HCT116 (cell line): ENCODE measurements around the gene NDUFS1. TPM values are rescaled to one million over a fixed set of nuclear protein-coding genes. Genes with fewer than 3 reads are reported as not detected.
"Not testable (repeated sequence)": the region's sequence is repeated elsewhere in the genome, so short reads cannot be mapped to it uniquely, and the experiment has no call there.

Experiments used
- ATAC-seq: fragments of 200-7000 bp; cut with Tn5 transposase; 2 replicates; pipeline ENCODE4 v1.9.1; 2020; ENCODE audit warnings: mild to moderate bottlenecking, moderate library complexity
- BruUV-seq: library from RNA; stranded (reverse); fragments of 400-500 nt; replicated peaks from 2 replicates; lab custom pipeline; 2021; lab: Mats Ljungman, UMichigan
- CTCF ChIA-PET: fragments of 300-600 bp; sonication (Branson Sonifier 250); formaldehyde crosslinking; loops from one replicate; lab custom pipeline; 2021; ENCODE audit warnings: antibody characterized with exemption; lab: Charles Lee
- POLR2A ChIA-PET: fragments of 300-600, 350-600 bp; sonication (Branson Sonifier 250); formaldehyde crosslinking; loops from one replicate; lab custom pipeline; 2021; ENCODE audit warnings: antibody characterized with exemption; lab: Charles Lee
- RAD21 ChIA-PET, 2 experiments: fragments of 300-600 bp; sonication (Branson Sonifier 250); formaldehyde crosslinking; loops; one replicate each; lab custom pipeline; 2023; ENCODE audit warnings: low total read pairs in 2 of 2; ENCODE audit not compliant: uncharacterized antibody in 2 of 2, unreplicated experiment in 2 of 2, low non-redundant PET in 1 of 2; lab: Charles Lee
- DNase-seq: peaks from one replicate; pipeline ENCODE4 v3.0.0-alpha.2; 2010; ENCODE audit warnings: low read depth, low spot score
- H2AFZ ChIP-seq: fragments of 200-600 bp; shearing (Covaris generic), sonication (generic); 2 replicates; pipeline ENCODE4 v1.6.1; 2017; ENCODE audit warnings: low read depth, mixed run types, mixed read lengths, antibody characterized with exemption, low read length; ENCODE audit not compliant: poor library complexity, severe bottlenecking
- H3K27ac ChIP-seq: 2 replicates; pipeline ENCODE4 v1.5.1; 2012; ENCODE audit warnings: low read depth, low read length
- H3K27me3 ChIP-seq: fragments of 200-600 bp; sonication (generic); 2 replicates; pipeline ENCODE4 v1.6.1; 2016; ENCODE audit warnings: mixed run types, low read length, mixed read lengths; ENCODE audit not compliant: insufficient read depth
- H3K36me3 ChIP-seq, 2 experiments: fragments of 200-500 bp in 1 of 2; fragments of 200-600 bp in 1 of 2; sonication (Bioruptor generic) in 1 of 2; sonication (generic) in 1 of 2; 2 replicates each; pipeline versions ENCODE4 v1.5.1 to v1.6.1; 2014 to 2016; ENCODE audit warnings: low read length in 2 of 2, inconsistent platforms in 1 of 2, mixed read lengths in 1 of 2, mixed run types in 1 of 2; ENCODE audit not compliant: insufficient read depth in 2 of 2, control insufficient read depth in 1 of 2
- H3K4me1 ChIP-seq, 2 experiments: fragments of 200-600 bp in 1 of 2; sonication (generic) in 1 of 2; 2 replicates each; pipeline versions ENCODE4 v1.5.1 to v1.6.1; 2012 to 2017; ENCODE audit warnings: low read length in 2 of 2, inconsistent platforms in 1 of 2, mild to moderate bottlenecking in 1 of 2, mixed read lengths in 1 of 2, mixed run types in 1 of 2, moderate library complexity in 1 of 2; ENCODE audit not compliant: insufficient read depth in 2 of 2, control insufficient read depth in 1 of 2
- H3K4me2 ChIP-seq: fragments of 200-600 bp; sonication (generic); 2 replicates; pipeline ENCODE4 v1.6.1; 2017; ENCODE audit warnings: mixed run types, low read length, mixed read lengths
- H3K4me3 ChIP-seq, 2 experiments: fragments of 200-600 bp in 1 of 2; sonication (generic) in 1 of 2; replicated peaks in 1 of 2; 2 replicates each; pipeline ENCODE4 v1.5.1; 2011 to 2016; ENCODE audit warnings: low read length in 2 of 2, control low read depth in 1 of 2, low read depth in 1 of 2, mild to moderate bottlenecking in 1 of 2, mixed read lengths in 1 of 2, mixed run types in 1 of 2
- H3K79me2 ChIP-seq: fragments of 200-600 bp; sonication (generic); 2 replicates; pipeline ENCODE4 v1.6.1; 2017; ENCODE audit warnings: mild to moderate bottlenecking, mixed run types, low read length, moderate library complexity, mixed read lengths; ENCODE audit not compliant: insufficient read depth
- H3K9ac ChIP-seq: fragments of 200-600 bp; sonication (generic); 2 replicates; pipeline ENCODE4 v1.6.1; 2016; ENCODE audit warnings: low read length, mixed read lengths
- H3K9me2 ChIP-seq: fragments of 200-600 bp; sonication (generic), shearing (Covaris generic); 2 replicates; pipeline ENCODE4 v1.6.1; 2017; ENCODE audit warnings: mixed run types, mild to moderate bottlenecking, moderate library complexity; ENCODE audit not compliant: insufficient read depth
- H3K9me3 ChIP-seq, 2 experiments: fragments of 200-500 bp in 1 of 2; fragments of 200-600 bp in 1 of 2; sonication (Bioruptor generic) in 1 of 2; sonication (generic) in 1 of 2; 2 replicates each; pipeline ENCODE4 v1.6.1; 2014 to 2017; ENCODE audit warnings: low read length in 2 of 2, mixed read lengths in 2 of 2, inconsistent platforms in 1 of 2, low read depth in 1 of 2, mild to moderate bottlenecking in 1 of 2, mixed run types in 1 of 2, moderate library complexity in 1 of 2; ENCODE audit not compliant: control insufficient read depth in 1 of 2, insufficient read depth in 1 of 2
- H4K20me1 ChIP-seq: fragments of 200-600 bp; sonication (generic), shearing (Covaris generic); 2 replicates; pipeline ENCODE4 v1.6.1; 2017; ENCODE audit warnings: mixed run types, mild to moderate bottlenecking, moderate library complexity; ENCODE audit not compliant: insufficient read depth
- CEBPB ChIP-seq: IDR thresholded peaks from 2 replicates; pipeline ENCODE4 v1.6.1; 2012; ENCODE audit warnings: low read depth
- CTCF ChIP-seq, 3 experiments: fragments of 200-600 bp in 1 of 3; sonication (generic) in 1 of 3; IDR thresholded peaks in 2 of 3; conservative IDR thresholded peaks in 1 of 3; 2 replicates each; pipeline ENCODE4 v1.5.1; 2012 to 2017; ENCODE audit warnings: low read depth in 2 of 3, low read length in 2 of 3, antibody characterized with exemption in 1 of 3, borderline replicate concordance in 1 of 3, control low read depth in 1 of 3, mild to moderate bottlenecking in 1 of 3, mixed read lengths in 1 of 3, mixed run types in 1 of 3, moderate library complexity in 1 of 3; ENCODE audit not compliant: insufficient read depth in 1 of 3
- EGR1 ChIP-seq: IDR thresholded peaks from 2 replicates; pipeline ENCODE4 v1.6.1; 2012; ENCODE audit warnings: low read depth
- ELF1 ChIP-seq: IDR thresholded peaks from 2 replicates; pipeline ENCODE4 v1.6.1; 2012; ENCODE audit warnings: low read depth, borderline replicate concordance
- EZH2 ChIP-seq: fragments of 200-600 bp; sonication (generic); IDR thresholded peaks from 2 replicates; pipeline ENCODE4 v1.6.1; 2017; ENCODE audit warnings: antibody characterized with exemption, mixed run types
- FOSL1 ChIP-seq: IDR thresholded peaks from 2 replicates; pipeline ENCODE4 v1.6.1; 2012; ENCODE audit warnings: low read depth
- MAX ChIP-seq: IDR thresholded peaks from 2 replicates; pipeline ENCODE4 v1.6.1; 2012
- POLR2A ChIP-seq: IDR thresholded peaks from 2 replicates; pipeline ENCODE4 v1.7.0; 2011; ENCODE audit warnings: borderline replicate concordance; ENCODE audit not compliant: insufficient read depth, insufficient read length; ENCODE audit errors: extremely low read depth
- RAD21 ChIP-seq: IDR thresholded peaks from 2 replicates; pipeline ENCODE4 v1.6.1; 2012; ENCODE audit warnings: low read depth, mild to moderate bottlenecking
- SIN3A ChIP-seq: IDR thresholded peaks from 2 replicates; pipeline ENCODE4 v1.6.1; 2012; ENCODE audit warnings: low read depth
- ZBTB33 ChIP-seq: IDR thresholded peaks from 2 replicates; pipeline ENCODE4 v1.6.1; 2011; ENCODE audit warnings: mild to moderate bottlenecking, low read length, moderate library complexity; ENCODE audit not compliant: insufficient replicate concordance; ENCODE audit errors: extremely low read depth
- ZFX ChIP-seq: fragments of 450-650 bp; IDR thresholded peaks from 2 replicates; pipeline ENCODE4 v1.6.1; 2017
- intact Hi-C: fragments of 100-400 bp; cut with micrococcal nuclease; formaldehyde crosslinking; loops from 2 replicates; pipeline ENCODE4 v1.10.0; 2022
- total RNA-seq: library from RNA; stranded (reverse); gene quantifications from one replicate; pipeline ENCODE4 v1.2.1, GENCODE V29; 2021; ENCODE audit not compliant: unreplicated experiment
- TF ChIP-seq, protein P1 (sequence below): IDR thresholded peaks from 2 replicates; pipeline ENCODE4 v1.6.1; 2012; ENCODE audit warnings: low read depth

The NDUFS1 gene
- total RNA-seq, 1 experiment from 2014 or later, result 86.6 TPM

- ChIA-PET RAD21 (no interaction called here), CTCF (no interaction called here), POLR2A (no interaction called here)
- ATAC-seq, result no peak
- intact Hi-C loops, result no loop called here
- no peak overlapping the region for H3K9ac ChIP-seq
- no peaks in the 10 kb centered on the region for H3K9me3 ChIP-seq
- DNase-seq, result no peak
- no peaks in the 10 kb centered on the region for H3K27me3 ChIP-seq
- no TSS peak for BruUV-seq
- no peak overlapping the region for H2AFZ ChIP-seq
- H3K79me2 ChIP-seq, result no peaks in the 10 kb centered on the region
- TF ChIP-seq EGR1, result no peak
- TF ChIP-seq FOSL1, result no peak
- TF ChIP-seq EZH2, result no peak
- no peak for TF ChIP-seq CTCF (IDR thresholded peaks at IDR 0.05 in 2 of 3, conservative IDR thresholded peaks at IDR 0.05 in 1 of 3; ENCODE audit: borderline replicate concordance in 1 of 3, insufficient read depth in 1 of 3, low read depth in 2 of 3, low read length in 2 of 3)
- TF ChIP-seq ZFX, result no peak
- no peak for TF ChIP-seq CEBPB
- no peak for TF ChIP-seq POLR2A
- TF ChIP-seq ELF1, result no peak
- TF ChIP-seq, protein P1, sequence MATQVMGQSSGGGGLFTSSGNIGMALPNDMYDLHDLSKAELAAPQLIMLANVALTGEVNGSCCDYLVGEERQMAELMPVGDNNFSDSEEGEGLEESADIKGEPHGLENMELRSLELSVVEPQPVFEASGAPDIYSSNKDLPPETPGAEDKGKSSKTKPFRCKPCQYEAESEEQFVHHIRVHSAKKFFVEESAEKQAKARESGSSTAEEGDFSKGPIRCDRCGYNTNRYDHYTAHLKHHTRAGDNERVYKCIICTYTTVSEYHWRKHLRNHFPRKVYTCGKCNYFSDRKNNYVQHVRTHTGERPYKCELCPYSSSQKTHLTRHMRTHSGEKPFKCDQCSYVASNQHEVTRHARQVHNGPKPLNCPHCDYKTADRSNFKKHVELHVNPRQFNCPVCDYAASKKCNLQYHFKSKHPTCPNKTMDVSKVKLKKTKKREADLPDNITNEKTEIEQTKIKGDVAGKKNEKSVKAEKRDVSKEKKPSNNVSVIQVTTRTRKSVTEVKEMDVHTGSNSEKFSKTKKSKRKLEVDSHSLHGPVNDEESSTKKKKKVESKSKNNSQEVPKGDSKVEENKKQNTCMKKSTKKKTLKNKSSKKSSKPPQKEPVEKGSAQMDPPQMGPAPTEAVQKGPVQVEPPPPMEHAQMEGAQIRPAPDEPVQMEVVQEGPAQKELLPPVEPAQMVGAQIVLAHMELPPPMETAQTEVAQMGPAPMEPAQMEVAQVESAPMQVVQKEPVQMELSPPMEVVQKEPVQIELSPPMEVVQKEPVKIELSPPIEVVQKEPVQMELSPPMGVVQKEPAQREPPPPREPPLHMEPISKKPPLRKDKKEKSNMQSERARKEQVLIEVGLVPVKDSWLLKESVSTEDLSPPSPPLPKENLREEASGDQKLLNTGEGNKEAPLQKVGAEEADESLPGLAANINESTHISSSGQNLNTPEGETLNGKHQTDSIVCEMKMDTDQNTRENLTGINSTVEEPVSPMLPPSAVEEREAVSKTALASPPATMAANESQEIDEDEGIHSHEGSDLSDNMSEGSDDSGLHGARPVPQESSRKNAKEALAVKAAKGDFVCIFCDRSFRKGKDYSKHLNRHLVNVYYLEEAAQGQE, result no peak
- no peak for TF ChIP-seq ZBTB33
- TF ChIP-seq SIN3A, result no peak
- no peak for TF ChIP-seq RAD21
- no peak for TF ChIP-seq MAX
- no peaks in the 10 kb centered on the region for H3K9me2 ChIP-seq
- H3K4me1 ChIP-seq, result no peaks in the 10 kb centered on the region
- no peak overlapping the region for H3K4me2 ChIP-seq
- no peak overlapping the region for H3K27ac ChIP-seq
- H3K36me3 ChIP-seq, result no peaks in the 10 kb centered on the region
- no peaks in the 10 kb centered on the region for H4K20me1 ChIP-seq
- no peak overlapping the region for H3K4me3 ChIP-seq
These were observed 30.4 kb upstream of the NDUFS1 start for GRCh38 chr2:206189691-206190090.

DNA sequence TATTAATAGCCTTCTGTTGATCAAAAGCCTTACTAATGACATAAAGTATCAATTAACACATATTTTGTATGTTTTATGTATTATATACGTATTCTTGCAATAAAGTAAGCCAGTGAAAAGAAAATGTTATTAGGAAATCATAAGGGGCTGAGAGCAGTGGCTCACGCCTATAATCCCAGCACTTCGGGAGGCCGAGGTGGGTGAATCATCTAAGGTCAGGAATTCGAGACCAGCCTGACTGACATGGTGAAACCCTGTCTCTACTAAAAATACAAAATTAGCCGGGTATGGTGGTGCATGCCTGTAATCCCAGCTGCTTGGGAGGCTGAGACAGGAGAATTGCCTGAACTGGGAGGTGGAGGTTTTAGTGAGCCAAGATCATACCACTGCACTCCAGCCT lies 22.3 kb upstream of the NDUFS1 start:
- ATAC-seq, H3K4me2 ChIP-seq, intact Hi-C loops, H3K9me2 ChIP-seq, H3K27me3 ChIP-seq, H3K27ac ChIP-seq, DNase-seq, H3K4me3 ChIP-seq, H3K4me1 ChIP-seq, H3K9ac ChIP-seq, H3K9me3 ChIP-seq, BruUV-seq, H4K20me1 ChIP-seq, H2AFZ ChIP-seq, RAD21 ChIA-PET, H3K36me3 ChIP-seq, H3K79me2 ChIP-seq: not testable (repeated sequence)
- POLR2A ChIA-PET, result interaction anchor here (0.7 kb wide), 1 partner anchor 93 kb away, joined by 3 read pairs; no protein-coding TSS in a partner anchor
- CTCF ChIA-PET, result interaction anchor here (0.7 kb wide), 1 partner anchor 31 kb away, joined by 3 read pairs; a partner anchor contains a TSS
